ENCODE measurements around the gene MINDY3. TPM values are rescaled to one million over a fixed set of nuclear protein-coding genes. Genes with fewer than 3 reads are reported as not detected.
"Not testable (repeated sequence)": the region's sequence is repeated elsewhere in the genome, so short reads cannot be mapped to it uniquely, and the experiment has no call there.

Gene MINDY3
- total RNA-seq, 1 donor from 2014 or later = 127 TPM

DNA sequence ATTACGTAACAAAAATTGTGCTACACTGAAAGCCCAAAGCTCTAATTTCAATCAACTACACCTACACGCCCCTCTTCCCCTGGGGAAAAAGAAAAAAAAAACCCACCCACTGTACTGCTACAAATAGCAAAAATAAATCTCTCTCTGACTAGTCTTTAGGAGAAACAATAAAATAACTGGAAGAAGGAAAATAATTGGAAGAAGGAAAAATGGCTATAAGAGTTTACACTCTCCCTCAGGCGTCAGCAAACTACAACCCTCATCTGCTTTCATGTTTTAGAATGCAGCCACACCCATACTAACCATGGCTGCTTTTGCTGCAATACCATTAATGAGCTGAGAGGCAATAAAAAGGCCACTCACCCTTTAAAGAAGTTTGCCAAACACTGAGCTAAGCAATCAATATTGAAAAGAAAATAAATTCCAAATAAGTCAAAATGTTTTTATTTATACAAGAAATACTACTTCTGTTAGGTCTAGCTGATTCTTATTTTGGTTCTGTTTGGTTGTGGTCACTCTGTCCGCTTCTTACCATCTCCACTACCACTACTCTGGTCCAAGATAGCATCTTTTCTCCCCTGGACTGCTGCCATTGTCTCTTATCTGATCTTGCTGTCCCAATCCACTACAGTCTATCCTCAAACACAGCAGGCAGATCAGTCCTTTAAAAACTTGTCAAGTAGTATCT is 3.8 kb downstream of the MINDY3 start:
- no peak for DNase-seq

DNA sequence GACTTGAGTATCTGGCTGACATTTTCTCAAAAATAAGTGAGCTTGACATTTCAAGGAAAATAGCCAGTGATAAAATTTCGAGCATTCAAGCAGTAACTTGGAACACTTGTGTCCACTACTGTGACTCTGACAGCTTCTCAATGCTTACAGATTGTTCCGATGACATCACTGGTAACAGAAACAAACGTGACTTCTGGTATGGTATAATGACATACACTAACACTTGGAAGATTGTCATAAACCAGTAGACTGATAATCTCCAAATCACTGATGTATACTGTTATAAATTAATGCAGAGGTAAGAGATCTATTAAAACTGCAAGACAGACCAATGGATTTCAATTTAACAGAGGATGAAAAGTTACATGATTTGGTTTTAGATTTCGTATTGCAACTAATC is 6.5 kb downstream of the MINDY3 start:
- DNase-seq = no peak

DNA sequence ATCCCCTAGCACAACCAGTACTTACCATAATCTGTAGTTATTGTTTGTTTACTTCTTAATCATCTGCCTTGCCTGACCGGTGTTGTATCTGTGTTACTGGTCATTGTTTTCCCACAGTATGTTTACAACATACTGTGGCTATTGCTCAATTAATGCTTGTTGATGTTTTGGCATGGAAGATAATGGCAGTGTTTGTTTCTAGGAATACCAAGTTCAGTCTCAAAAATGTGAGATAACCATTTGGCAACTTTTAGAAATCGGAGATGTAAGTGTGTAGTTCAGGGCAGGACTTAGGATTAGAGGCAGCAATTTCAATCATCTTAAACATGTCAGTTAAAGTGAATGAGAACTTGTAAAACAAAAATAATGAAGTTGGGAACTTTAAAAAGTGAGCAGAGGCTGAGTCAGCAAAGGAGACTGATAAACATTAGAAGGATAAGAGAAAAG is 8.2 kb downstream of the MINDY3 start:
- no peak for DNase-seq

DNA sequence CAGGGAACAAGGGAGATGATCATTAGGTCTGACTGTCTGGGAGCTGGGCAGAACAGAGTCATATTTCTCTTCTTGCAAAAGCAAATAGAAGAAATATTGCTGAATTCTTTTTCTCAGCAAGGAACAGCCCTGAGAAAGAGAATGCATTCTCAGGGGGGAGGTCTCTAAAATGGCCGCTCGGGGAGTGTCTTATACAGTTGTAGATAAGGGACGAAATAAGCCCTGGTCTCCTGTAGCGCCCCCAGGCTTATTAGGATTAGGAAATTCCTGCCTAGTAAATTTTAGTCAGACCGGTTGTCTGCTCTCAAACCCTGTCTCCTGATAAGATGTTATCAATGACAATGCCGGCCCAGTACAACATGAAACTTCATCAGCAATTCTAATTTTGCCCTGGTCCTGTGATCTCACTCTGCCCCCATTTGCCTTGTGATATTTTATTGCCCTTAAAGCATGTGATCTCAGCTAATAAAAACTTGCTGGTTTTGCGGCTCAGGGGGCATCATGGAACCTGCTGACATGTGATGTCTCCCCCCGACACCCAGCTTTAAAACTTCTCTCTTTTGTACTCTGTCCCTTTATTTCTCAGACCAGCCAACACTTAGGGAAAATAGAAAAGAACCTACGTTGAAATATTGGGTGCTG is 9.8 kb downstream of the MINDY3 start:
- not testable (repeated sequence) for DNase-seq

DNA sequence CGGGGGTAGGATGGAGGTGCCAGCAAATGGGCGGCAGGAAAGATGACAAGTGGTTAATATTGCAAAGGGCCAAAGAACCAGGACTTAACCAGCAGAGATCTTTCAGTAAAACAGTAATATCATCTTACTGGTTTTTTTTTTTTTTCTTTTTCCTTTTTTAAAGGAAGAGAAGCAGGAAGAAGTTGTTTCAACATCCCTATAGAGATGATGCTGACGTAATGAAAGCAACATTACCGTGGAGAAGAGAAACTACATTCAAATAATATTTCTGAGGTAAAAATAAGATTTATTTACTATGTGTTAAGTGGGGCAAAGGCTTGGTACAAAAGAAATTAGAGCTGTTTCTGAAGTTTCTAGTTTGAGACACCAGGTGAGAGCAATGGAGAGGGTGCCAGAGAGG is 11.0 kb downstream of the MINDY3 start:
- no peak for DNase-seq

DNA sequence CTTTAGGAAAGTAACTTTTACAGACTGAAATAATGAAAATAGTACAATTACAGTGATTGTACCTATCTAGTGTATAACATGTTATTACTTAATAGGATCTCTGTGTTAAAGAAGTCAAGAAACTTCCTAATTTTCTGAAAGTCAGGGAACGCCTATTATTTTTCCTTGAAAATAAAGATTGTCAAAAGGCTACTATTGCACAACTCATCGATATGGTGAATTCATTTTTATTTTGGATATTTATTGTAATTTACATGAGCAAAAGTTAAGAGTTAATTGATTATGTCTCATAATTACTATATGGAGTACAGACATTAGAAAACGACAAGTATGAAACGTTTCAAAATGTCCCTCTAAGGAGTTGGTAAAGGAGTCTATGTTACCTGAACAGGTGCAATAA is 12.8 kb downstream of the MINDY3 start:
- DNase-seq = no peak

DNA sequence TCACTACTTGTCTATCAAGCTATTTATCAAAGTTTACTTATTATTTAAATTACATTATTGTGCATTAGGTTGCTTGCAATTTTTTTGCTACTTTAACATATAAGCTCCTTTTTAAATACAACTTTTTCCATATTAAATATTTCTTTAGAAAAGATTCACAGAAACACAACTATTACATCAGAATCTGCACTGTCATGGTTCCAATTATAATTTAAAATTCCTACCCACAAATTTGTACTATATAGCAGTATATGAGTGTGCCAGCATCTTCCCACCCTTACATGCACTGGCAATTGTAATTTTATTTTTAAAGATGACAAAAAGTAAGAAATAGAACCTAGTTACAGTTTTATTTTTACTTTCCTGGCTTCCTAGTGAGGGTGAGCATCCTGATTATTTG is 15.8 kb downstream of the MINDY3 start:
- DNase-seq = no peak

DNA sequence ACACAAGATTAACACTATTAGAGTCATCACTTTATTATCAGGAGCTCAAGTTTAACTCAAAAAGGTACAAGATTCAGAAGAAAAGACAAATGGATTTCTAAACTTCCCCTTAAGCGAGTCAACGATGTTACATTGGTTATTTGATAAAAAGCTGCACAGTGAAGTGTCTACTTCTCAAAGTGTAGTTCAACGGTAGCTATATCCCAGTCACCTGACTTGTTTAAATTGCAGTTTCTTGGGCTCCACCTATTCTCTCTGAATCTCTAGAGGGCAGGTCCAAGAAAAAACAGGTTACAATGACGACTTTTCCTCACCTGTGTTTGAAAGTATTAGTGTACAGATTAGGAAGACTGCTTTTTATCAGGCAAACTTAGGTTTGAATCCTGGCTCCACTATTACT is 16.6 kb downstream of the MINDY3 start:
- DNase-seq = no peak

DNA sequence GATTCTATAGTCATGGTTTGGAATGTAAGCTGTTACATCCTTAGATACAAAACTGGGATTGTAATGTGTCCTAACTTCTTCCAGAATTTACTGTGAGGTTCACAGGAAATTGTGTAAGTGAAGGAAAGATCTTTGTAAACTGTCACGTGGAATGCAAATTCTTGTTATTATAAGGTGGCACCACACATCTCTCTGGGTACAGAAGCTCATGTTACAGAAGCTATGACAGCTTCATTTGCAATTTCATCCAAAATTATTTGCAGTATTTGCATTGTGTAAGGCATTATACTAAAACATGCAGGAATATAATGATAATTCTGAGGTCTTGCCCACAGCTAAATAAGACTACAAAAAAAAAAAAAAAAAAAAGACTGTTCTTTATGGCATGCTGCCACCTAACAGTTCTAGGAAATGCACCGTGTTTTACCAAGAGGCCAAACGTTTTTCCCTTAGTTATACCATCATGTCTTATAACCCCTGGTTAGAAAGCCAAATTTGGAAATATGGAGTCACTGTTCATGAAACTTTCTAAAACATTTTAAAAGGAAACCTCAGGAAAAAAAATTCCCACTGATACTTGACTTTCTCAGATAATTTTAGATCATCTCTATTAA is 17.6 kb downstream of the MINDY3 start:
- no peak for DNase-seq

DNA sequence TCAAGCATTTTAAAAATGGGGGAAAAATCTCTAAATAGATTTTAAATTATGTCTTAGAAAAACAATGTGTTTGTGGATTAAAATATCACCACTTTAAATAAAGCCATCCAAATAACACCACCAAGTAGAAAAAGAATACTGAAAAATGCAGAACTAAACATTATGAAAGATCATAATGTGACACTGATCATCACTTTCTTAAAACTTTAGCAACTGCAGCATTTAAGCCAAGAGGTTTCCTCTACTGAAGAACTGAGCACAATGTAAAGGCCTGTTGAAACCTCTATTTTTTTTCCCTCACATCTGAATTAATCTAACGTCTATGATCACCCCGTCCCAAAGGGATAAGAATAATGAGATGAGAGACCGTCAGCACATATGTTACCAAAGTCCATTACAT is 18.6 kb downstream of the MINDY3 start:
- no peak for DNase-seq

DNA sequence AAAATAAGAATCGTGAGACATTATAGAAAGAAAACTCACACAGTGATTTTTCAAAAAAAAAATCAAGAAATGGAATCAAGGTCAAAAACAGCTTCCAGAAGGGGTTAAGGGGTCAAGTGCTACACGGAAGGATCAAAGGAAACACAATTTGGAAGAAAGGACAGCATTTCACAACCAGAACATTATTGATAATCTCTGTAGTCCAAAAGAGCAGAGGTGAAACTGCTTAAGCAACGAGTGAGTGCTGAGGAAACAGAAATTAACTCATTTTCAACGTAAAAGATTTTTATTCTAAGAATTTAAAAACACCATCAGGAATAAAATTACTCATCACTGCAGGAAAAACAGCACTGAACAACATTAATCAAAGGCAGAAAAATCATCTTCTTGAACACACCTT is 23.5 kb downstream of the MINDY3 start:
- DNase-seq = no peak

DNA sequence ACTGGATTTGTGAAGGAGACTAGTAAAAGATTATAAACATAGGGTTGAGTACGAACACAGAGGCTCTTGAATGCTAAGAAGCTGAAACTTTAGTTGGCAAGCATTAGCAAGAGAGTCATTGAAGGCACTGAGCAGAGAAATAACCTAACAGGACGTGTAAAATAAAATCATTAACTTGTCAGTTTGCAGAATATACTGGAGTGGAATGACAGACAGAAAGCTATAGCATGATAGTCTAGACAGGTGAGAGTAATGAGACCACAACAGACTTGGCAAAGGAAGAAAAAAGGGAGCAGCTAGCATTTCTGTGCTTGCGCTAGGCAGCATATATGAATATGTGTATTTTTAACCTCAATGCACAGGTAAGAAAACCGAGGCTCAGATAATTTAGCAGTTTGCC is 30.8 kb downstream of the MINDY3 start:
- no peak for DNase-seq

DNA sequence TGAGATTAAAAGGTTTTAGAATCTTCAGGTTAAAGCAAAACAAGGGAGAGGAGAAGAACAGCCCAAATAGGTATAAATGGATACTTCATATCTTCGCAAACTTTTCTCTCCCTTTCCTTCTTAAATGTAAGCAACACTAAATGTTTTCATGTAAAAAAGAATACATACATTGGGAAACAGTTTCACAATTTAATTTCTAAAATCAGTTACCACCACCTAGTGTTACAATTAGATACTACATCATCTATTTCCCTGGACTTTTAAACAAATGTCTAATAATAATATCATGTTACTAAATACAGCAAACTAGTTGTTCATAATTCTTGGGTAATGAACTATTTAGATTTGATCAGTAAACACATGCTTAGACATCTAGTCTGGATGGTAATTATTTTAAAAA is 35.8 kb downstream of the MINDY3 start:
- DNase-seq = no peak

DNA sequence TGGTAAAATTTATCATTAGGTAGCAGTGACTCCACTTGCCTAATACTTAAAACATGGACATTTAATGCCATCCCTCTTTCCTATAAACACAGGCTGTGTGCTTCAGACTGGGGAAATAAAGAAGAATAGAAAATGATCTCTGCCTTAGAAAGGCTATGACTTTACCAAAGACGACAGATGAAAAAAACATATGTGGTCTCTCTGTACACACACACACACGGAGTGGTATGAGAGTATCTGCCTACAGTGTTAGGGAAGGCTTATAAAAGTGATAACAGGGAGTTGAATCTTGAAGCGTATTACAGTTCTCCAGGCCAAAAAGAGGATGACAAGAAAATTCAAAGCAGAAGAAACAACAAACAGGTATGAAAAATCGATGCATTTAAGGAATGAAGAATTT is 38.2 kb downstream of the MINDY3 start:
- DNase-seq = no peak

DNA sequence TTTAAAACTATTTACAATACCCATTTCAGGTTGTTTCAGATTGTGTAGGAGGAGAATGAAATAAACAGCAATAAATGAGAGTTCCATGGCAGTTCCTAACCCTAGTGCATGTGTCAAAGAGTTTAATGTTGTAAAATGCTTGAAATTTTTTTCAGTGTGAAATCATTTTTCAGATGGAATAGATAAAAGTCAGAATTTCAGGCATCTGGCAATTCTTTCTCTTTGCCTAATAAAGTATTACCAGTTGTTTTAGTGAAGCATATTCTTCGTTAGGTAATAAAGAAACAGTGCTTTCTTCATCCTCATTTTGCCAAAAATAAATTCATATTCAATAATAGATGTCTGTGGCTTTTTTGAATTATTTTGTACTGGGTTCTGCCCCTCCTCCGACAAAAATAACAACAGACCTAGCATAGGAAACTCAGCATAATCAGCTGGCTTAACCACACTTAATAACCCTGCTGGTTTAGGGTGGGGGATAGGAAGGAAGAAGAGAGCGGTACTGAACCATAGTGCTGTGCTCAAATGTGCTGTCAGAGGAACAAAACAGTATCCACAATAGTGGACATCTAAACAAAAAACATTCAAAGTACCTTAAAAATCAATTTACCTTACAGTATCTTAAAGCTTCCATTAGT is 39.1 kb downstream of the MINDY3 start:
- DNase-seq = no peak

DNA sequence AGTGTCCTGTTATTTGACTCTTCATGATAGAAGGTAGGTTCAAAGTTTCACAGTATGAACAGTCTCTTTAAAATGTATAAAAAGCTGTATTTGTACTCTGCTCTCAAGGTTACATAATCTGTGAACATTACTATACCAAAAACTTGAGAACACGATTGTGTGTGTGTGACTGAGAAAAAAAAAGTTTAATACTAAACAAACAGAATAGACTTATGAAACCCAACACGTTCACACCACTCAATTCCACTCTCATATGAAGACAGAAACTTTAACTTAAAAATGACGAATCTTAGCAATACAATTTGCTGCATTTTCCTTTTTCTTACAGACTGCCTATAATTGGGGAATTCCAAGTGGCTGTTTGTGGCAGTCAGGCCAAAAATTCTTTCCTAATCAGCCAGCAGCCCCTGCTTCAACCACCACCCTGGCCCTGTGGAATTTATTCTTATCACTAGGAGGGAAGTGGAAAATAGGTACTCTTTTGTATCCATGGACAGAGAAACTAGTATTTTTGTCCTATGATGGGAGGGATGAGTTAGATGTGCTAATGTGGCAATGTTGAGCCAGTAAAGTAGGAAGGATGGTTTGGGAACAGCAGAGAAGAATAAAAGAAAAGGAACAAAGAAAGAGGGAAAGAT is 42.8 kb downstream of the MINDY3 start:
- no peak for DNase-seq

DNA sequence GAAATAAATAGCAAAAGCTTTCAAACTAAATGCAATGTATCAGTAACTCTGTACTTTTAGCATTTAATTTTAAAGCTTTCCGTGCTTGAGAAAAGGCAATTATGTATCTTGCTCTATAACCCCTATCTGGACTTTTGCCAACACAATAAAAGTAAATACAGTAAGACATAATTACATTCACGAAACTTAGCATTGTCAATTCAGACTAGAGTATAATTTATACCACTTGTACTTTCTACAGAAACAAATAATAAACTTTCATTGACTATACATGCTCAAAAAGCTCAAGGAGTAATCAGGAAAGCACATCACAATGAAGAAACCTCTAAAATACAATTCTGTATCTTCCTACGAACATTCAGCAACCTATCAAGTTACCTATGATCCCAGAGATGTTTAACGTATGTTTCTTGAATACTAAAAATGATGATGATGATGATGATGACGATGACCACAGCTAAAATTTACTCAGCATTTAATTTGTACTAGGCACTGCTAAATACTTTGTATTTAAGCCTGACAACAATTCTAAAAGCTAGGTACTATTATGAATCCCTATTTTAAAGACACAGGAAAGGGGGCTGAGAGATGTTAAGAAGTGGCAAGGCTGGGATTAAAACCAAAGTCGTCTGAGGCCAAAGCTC is 44.9 kb downstream of the MINDY3 start:
- DNase-seq = no peak

DNA sequence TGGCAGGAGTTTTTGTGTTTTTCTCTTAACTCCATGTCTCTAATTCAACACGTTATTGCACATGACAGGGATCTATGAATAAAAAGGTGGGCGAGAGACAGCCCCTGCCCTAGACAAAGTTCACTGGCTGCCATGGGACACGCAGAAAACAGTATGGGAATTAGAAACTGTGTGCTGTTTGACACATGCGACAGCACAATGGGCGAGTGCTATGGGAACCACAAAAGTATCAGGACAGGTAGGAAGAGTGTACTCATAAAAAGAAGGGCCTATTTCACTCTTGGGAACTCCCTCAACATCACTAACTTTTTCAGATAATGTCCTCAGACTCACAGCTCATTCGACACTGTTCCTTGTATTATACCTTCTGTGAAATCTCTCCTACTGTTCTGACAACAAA is 45.7 kb downstream of the MINDY3 start:
- DNase-seq = no peak

DNA sequence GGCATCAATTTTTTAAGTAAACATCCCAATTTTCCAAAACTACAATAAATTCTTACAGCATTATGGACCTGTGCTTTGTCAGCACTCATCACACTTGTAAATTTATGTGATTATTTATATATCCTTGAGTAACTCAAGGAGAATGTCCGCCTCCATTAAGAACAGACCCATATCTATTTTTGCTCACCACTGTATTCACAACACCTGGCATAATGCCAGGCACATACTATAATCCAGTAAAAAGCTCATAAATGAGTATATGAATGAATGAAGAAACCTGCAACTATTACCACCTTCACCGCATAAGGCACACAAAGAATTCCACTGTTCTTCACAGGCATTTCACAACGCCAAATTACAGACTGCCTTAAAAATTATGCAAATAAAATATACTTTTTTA is 46.9 kb downstream of the MINDY3 start:
- DNase-seq = no peak

DNA sequence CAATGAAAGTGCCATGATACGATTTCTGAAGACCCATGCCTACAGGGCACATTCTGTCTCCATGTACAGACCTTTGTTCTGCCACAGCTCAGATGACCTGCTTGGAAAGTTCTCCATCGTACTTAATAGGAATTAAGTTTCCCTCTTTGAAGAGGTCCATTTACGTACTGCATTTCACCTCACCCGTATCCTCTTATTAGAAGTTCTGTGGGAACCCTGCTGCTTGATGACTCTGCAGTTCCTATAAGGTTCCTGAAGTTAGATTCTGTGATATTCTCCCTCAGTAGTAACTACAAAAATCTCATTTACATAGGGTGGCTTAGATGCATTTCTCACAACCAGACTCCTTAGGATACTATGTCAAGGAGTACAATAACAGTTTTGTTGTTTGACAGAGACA is 50.9 kb downstream of the MINDY3 start:
- DNase-seq = no peak

DNA sequence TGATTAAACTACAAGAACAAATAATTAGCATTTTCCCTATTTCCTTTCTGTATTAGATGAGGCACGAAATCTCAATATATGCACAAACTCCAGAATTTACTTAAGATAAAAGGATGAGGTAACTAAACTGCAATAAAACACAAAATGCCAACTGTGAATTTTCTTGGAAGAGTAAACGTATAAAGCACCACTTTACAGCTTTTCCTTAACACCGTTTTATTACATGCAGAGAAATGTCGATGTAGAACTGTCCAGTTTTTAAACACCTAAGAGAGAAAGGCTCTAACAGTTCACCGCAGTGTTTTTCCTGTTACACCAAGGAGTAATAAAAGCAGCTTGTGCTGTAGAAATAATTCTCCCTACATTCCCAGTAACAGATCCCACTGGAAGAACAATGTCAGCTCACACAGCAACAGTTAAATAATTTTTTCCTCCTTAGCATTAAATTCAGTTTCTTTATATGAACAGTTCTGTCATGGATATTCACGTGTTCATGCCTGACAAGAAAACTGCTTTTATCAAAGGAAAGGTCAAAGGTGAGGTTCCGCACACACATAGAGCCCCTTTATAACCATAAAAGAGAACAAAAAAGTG is 52.0 kb downstream of the MINDY3 start:
- no peak for DNase-seq

Data from occipital lobe (tissue), 2 donors.